ENCODE results near the gene GDF2.

GDF2 gene

GRCh38 chr10:47358457-47358856, 36.2 kb downstream of the GDF2 start:
- no peak overlapping the region for H3K4me3 ChIP-seq (ENCODE audit: low read depth, low read length)
- TF ChIP-seq, protein P1, sequence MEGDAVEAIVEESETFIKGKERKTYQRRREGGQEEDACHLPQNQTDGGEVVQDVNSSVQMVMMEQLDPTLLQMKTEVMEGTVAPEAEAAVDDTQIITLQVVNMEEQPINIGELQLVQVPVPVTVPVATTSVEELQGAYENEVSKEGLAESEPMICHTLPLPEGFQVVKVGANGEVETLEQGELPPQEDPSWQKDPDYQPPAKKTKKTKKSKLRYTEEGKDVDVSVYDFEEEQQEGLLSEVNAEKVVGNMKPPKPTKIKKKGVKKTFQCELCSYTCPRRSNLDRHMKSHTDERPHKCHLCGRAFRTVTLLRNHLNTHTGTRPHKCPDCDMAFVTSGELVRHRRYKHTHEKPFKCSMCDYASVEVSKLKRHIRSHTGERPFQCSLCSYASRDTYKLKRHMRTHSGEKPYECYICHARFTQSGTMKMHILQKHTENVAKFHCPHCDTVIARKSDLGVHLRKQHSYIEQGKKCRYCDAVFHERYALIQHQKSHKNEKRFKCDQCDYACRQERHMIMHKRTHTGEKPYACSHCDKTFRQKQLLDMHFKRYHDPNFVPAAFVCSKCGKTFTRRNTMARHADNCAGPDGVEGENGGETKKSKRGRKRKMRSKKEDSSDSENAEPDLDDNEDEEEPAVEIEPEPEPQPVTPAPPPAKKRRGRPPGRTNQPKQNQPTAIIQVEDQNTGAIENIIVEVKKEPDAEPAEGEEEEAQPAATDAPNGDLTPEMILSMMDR (IDR thresholded peaks at IDR 0.05; ENCODE audit: borderline replicate concordance, insufficient read depth, low read depth, low read length) = no peak

DNA sequence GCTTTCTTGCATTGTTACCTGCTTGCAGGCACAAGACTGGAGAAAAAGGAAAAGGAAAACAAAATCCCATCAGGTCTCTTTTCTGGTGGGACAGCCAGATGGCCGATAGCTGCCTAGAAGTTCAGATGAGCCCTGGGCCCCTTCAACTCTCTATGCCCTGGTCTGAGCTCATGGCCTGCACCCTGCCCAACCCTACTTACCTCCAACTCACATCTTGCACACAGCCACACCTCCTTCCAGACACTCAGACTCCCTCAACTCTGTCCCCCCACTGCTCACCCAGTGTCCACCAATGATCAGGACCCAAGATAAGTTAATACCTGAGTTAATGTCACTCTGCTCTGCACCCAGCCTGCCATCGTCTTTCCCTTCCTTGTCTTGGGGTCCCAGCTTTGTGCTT, 36.8 kb downstream of the GDF2 start:
- TF ChIP-seq, protein P1 (IDR thresholded peaks at IDR 0.05; ENCODE audit: borderline replicate concordance, insufficient read depth, low read depth, low read length) = no peak

GRCh38 chr10:47359626-47360418, 37.6 kb downstream of the GDF2 start:
- TF ChIP-seq, protein P1 (IDR thresholded peaks at IDR 0.05; ENCODE audit: borderline replicate concordance, insufficient read depth, low read depth, low read length) = no peak
- no peak overlapping the region for H3K4me3 ChIP-seq (ENCODE audit: low read depth, low read length)

More for the DNA sequence above, 36.8 kb downstream of the GDF2 start:
- no peak overlapping the region for H3K4me3 ChIP-seq (ENCODE audit: low read depth, low read length)

GRCh38 chr10:47360419-47361040, 38.3 kb downstream of the GDF2 start:
- TF ChIP-seq, protein P1 (IDR thresholded peaks at IDR 0.05; ENCODE audit: borderline replicate concordance, insufficient read depth, low read depth, low read length) = no peak
- no peak overlapping the region for H3K4me3 ChIP-seq (ENCODE audit: low read depth, low read length)

GRCh38 chr10:47361293-47361692, 39.0 kb downstream of the GDF2 start:
- no peak overlapping the region for H3K4me3 ChIP-seq (ENCODE audit: low read depth, low read length)
- TF ChIP-seq, protein P1 (IDR thresholded peaks at IDR 0.05; ENCODE audit: borderline replicate concordance, insufficient read depth, low read depth, low read length) = peak; percentile 82

DNA sequence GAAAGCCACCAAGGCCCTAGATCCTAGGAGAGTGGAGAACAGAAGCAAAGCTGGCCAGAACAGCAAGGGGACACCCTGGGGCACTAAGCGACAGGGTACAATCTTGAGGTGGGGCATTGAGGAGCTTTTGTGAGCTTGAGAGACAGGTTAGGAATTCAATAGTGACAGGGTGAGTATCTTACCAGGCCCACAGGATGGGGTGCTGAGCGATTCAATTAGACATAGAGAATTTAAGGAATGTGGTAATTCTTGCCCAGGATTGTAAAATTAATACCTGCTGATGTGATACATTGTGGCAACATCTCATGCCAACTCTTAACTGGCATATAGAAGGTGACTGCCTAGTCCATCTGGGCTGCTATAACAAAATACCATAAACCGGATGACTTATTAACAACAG, 39.9 kb downstream of the GDF2 start:
- TF ChIP-seq, protein P1 (IDR thresholded peaks at IDR 0.05; ENCODE audit: borderline replicate concordance, insufficient read depth, low read depth, low read length) = no peak
- no peak overlapping the region for H3K4me3 ChIP-seq (ENCODE audit: low read depth, low read length)

GRCh38 chr10:47363781-47364180, 41.5 kb downstream of the GDF2 start:
- TF ChIP-seq, protein P1 (IDR thresholded peaks at IDR 0.05; ENCODE audit: borderline replicate concordance, insufficient read depth, low read depth, low read length) = no peak
- no peak overlapping the region for H3K4me3 ChIP-seq (ENCODE audit: low read depth, low read length)
